NCI-H2107 treated with DMSO at 0.1 percent for 48 hours (cell line): ENCODE results near the gene IFT74.

Experiments
- DNase-seq: peaks from one replicate; lab custom pipeline; 2025; ENCODE audit not compliant: unreplicated experiment; lab: John Stamatoyannopoulos, UW

Gene IFT74

GRCh38 chr9:26955921-26956859, at the start of gene IFT74:
Gene IFT74, plus strand, starts transcription at chr9:26956412. Its CDS starts 5,556 bp downstream, at chr9:26961968.
- DNase-seq: peak; percentile 96

GRCh38 chr9:26913138-26913668, 43.0 kb upstream of the IFT74 start:
- DNase-seq: no peak

- no peak for DNase-seq
Measured at GRCh38 chr9:26919698-26920097, 36.5 kb upstream of the IFT74 start.

- DNase-seq: no peak
Measured at GRCh38 chr9:26925609-26926008, 30.6 kb upstream of the IFT74 start.

GRCh38 chr9:26928902-26929495, 27.2 kb upstream of the IFT74 start:
- DNase-seq: no peak

GRCh38 chr9:26935847-26936246, 20.4 kb upstream of the IFT74 start:
- DNase-seq: no peak

GRCh38 chr9:26937816-26938371, 18.3 kb upstream of the IFT74 start:
- no peak for DNase-seq

GRCh38 chr9:26939955-26940711, 16.1 kb upstream of the IFT74 start:
- no peak for DNase-seq

GRCh38 chr9:26940779-26941178, 15.4 kb upstream of the IFT74 start:
- no peak for DNase-seq

GRCh38 chr9:26945591-26945990, 10.6 kb upstream of the IFT74 start:
- no peak for DNase-seq

- peak; percentile 79 for DNase-seq
Measured at GRCh38 chr9:26946753-26947727, 9.2 kb upstream of the IFT74 start, which contains the start of gene PLAA. Gene PLAA, minus strand, starts transcription at chr9:26947242. Its CDS starts 197 bp downstream, at chr9:26947045.

GRCh38 chr9:26947736-26948135, 8.5 kb upstream of the IFT74 start:
- DNase-seq: no peak

- DNase-seq: no peak
Measured at GRCh38 chr9:26949637-26950069, 6.6 kb upstream of the IFT74 start.

- DNase-seq: no peak
Measured at GRCh38 chr9:26950521-26950920, 5.7 kb upstream of the IFT74 start.

GRCh38 chr9:26951794-26952193, 4.4 kb upstream of the IFT74 start:
- no peak for DNase-seq

GRCh38 chr9:26954050-26954508, 2.1 kb upstream of the IFT74 start:
- no peak for DNase-seq

- no peak for DNase-seq
Measured at GRCh38 chr9:26955222-26955903, 849 bp upstream of the IFT74 start.

- no peak for DNase-seq
Measured at GRCh38 chr9:26956860-26957233, 635 bp downstream of the IFT74 start.

GRCh38 chr9:26971721-26972120, 15.5 kb downstream of the IFT74 start:
- DNase-seq: no peak
